H1 (cell line): ENCODE results near the gene NDUFA6. TPM values are rescaled to one million over a fixed set of nuclear protein-coding genes. Genes with fewer than 3 reads are reported as not detected.
A peak's percentile ranks its signal among the peaks of the same experiment; 100 is the strongest.

Experiments used
- ASH2L ChIP-seq: fragments of 200-600, 300-600 bp; sonication (generic); IDR thresholded peaks from one replicate; pipeline ENCODE4 v1.7.1; 2017; ENCODE audit warnings: low read length
- BACH1 ChIP-seq: IDR thresholded peaks from 2 replicates; pipeline ENCODE4 v1.6.1; 2012; ENCODE audit warnings: low read length, improper control_type of control experiment
- CBX8 ChIP-seq: fragments of 300-800, 300-1000 bp; sonication (generic); IDR thresholded peaks from 2 replicates; pipeline ENCODE4 v1.7.1; 2016; ENCODE audit warnings: low read depth, low read length, borderline replicate concordance
- CHD1 ChIP-seq: IDR thresholded peaks from 2 replicates; pipeline ENCODE4 v1.6.1; 2012; ENCODE audit warnings: low read depth, low read length, improper control_type of control experiment
- EGR1 ChIP-seq: IDR thresholded peaks from 2 replicates; pipeline ENCODE4 v1.6.1; 2011; ENCODE audit warnings: low read depth, low read length, borderline replicate concordance
- FOSL1 ChIP-seq: IDR thresholded peaks from 2 replicates; pipeline ENCODE4 v1.6.1; 2011; ENCODE audit warnings: mild to moderate bottlenecking, low read depth, low read length, moderate library complexity; ENCODE audit not compliant: insufficient read depth
- GTF2F1 ChIP-seq: IDR thresholded peaks from 2 replicates; pipeline ENCODE4 v1.6.1; 2012; ENCODE audit warnings: low read depth, low read length, improper control_type of control experiment, borderline replicate concordance
- HDAC6 ChIP-seq: IDR thresholded peaks from one replicate; pipeline ENCODE4 v1.7.1; 2012; ENCODE audit warnings: low read depth, mild to moderate bottlenecking, inconsistent platforms, low read length, moderate library complexity
- JUND ChIP-seq: IDR thresholded peaks from 2 replicates; pipeline ENCODE4 v1.6.1; 2011; ENCODE audit warnings: mild to moderate bottlenecking, improper control_type of control experiment, low read length
- KDM1A ChIP-seq: fragments of 200-600, 300-600 bp; sonication (generic); IDR thresholded peaks from 2 replicates; pipeline ENCODE4 v1.7.1; 2016; ENCODE audit warnings: mild to moderate bottlenecking, low read length, borderline replicate concordance
- KDM4A ChIP-seq: IDR thresholded peaks from one replicate; pipeline ENCODE4 v1.7.1; 2012; ENCODE audit warnings: low read depth, mild to moderate bottlenecking, moderate library complexity, low read length, inconsistent platforms; ENCODE audit not compliant: severe bottlenecking
- MAFK ChIP-seq: IDR thresholded peaks from 2 replicates; pipeline ENCODE4 v1.6.1; 2012; ENCODE audit warnings: low read depth, mild to moderate bottlenecking, improper control_type of control experiment, low read length
- RBBP5 ChIP-seq: IDR thresholded peaks from 2 replicates; pipeline ENCODE4 v1.7.1; 2012; ENCODE audit warnings: low read depth, mild to moderate bottlenecking, inconsistent platforms, low read length, moderate library complexity, borderline replicate concordance
- SAP30 ChIP-seq: fragments of 300-600 bp; sonication (generic); IDR thresholded peaks from 2 replicates; pipeline ENCODE4 v1.7.1; 2012; ENCODE audit warnings: low read length, moderate library complexity, mild to moderate bottlenecking, inconsistent platforms; ENCODE audit not compliant: insufficient read depth, insufficient replicate concordance
- SUZ12 ChIP-seq: fragments of 200-600 bp; sonication (generic); IDR thresholded peaks from 2 replicates; pipeline ENCODE4 v1.6.1; 2012; ENCODE audit warnings: mild to moderate bottlenecking, inconsistent platforms, low read length, moderate library complexity, mixed read lengths
- TAF1 ChIP-seq: IDR thresholded peaks from 2 replicates; pipeline ENCODE4 v1.6.1; 2011; ENCODE audit warnings: mild to moderate bottlenecking, low read depth, low read length
- TAF7 ChIP-seq: optimal IDR thresholded peaks from 2 replicates; pipeline ENCODE3; 2011; ENCODE audit warnings: low read depth, mild to moderate bottlenecking, inconsistent platforms, low read length, moderate library complexity, borderline replicate concordance
- TCF12 ChIP-seq: IDR thresholded peaks from 2 replicates; pipeline ENCODE4 v1.6.1; 2011; ENCODE audit warnings: low read depth, mild to moderate bottlenecking, low read length
- TEAD4 ChIP-seq: IDR thresholded peaks from 2 replicates; pipeline ENCODE4 v1.6.1; 2012; ENCODE audit warnings: low read depth, low read length, inconsistent platforms, mixed read lengths
- YY1 ChIP-seq: IDR thresholded peaks from 2 replicates; pipeline ENCODE4 v1.6.1; 2011; ENCODE audit warnings: low read depth, mild to moderate bottlenecking, low read length
- polyA plus RNA-seq, 7 experiments: library from polyadenylated mRNA; depleted of rRNA in 3 of 7; stranded (reverse) in 5 of 7; unstranded in 2 of 7; fragments of >200 nt in 5 of 7; fragments of 200-250 nt in 2 of 7; gene quantifications; 1 replicate in 5 of 7; 2 replicates in 1 of 7; 4 replicates in 1 of 7; pipeline versions ENCODE4 v1.2.1 to v1.2.3, GENCODE V29; 2011 to 2013; ENCODE audit warnings: missing spikeins in 2 of 7, mixed read lengths in 2 of 7
- total RNA-seq: library from RNA; stranded (reverse); fragmentation: NEBNext Ultra II Directional; extraction: Animal tissue kit (Norgen Biotek cat#: 25700); gene quantifications from 2 replicates; pipeline ENCODE4 v1.2.1, GENCODE V29; 2021
- TF ChIP-seq, protein P1 (sequence below): IDR thresholded peaks from 2 replicates; pipeline ENCODE4 v1.6.1; 2012; ENCODE audit warnings: low read length, inconsistent platforms
- TF ChIP-seq, protein P2 (sequence below): IDR thresholded peaks from 2 replicates; pipeline ENCODE4 v1.6.1; 2011; ENCODE audit warnings: low read depth, mild to moderate bottlenecking, low read length; ENCODE audit not compliant: insufficient read depth

The NDUFA6 gene
- total and polyA plus RNA-seq, 2 of the 8 experiments (the other 6 are each of a cell fraction or from before 2014, with no cell fraction given), result 76.2 to 105 TPM

GRCh38 chr22:42090596-42091454 is at the start of gene NDUFA6 (continued):
- TF ChIP-seq RBBP5, result peak; percentile 84
- peak; percentile 90 for TF ChIP-seq ASH2L
- no peak for TF ChIP-seq CBX8
- TF ChIP-seq KDM1A, result no peak
- TF ChIP-seq TAF7, result peak; percentile 63
- TF ChIP-seq MAFK, result no peak; the same call in 1 of the 2 replicates
- peak; percentile 68; the same call in 1 of the 2 replicates for TF ChIP-seq TCF12
- TF ChIP-seq FOSL1, result no peak
- no peak for TF ChIP-seq SUZ12
- peak; percentile 35 for TF ChIP-seq KDM4A
- peak; percentile 94 for TF ChIP-seq YY1
- no peak for TF ChIP-seq JUND
- peak; percentile 89 for TF ChIP-seq TAF1
- no peak; the same call in 1 of the 2 replicates for TF ChIP-seq GTF2F1
- 0 out of 2 replicates have a peak, but pooled peaks have one; percentile 14 for TF ChIP-seq EGR1
- TF ChIP-seq BACH1, result no peak
- no peak for TF ChIP-seq CHD1
- TF ChIP-seq, protein P1, sequence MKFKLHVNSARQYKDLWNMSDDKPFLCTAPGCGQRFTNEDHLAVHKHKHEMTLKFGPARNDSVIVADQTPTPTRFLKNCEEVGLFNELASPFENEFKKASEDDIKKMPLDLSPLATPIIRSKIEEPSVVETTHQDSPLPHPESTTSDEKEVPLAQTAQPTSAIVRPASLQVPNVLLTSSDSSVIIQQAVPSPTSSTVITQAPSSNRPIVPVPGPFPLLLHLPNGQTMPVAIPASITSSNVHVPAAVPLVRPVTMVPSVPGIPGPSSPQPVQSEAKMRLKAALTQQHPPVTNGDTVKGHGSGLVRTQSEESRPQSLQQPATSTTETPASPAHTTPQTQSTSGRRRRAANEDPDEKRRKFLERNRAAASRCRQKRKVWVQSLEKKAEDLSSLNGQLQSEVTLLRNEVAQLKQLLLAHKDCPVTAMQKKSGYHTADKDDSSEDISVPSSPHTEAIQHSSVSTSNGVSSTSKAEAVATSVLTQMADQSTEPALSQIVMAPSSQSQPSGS, result no peak
- TF ChIP-seq TEAD4, result no peak
- TF ChIP-seq SAP30, result no peak
- TF ChIP-seq, protein P2, sequence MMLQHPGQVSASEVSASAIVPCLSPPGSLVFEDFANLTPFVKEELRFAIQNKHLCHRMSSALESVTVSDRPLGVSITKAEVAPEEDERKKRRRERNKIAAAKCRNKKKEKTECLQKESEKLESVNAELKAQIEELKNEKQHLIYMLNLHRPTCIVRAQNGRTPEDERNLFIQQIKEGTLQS, result peak; percentile 46; the same call in 1 of the 2 replicates
- no peak for TF ChIP-seq HDAC6
